Right atrium auricular region (tissue), 2 donors: ENCODE results near the gene OSTM1. TPM values are rescaled to one million over a fixed set of nuclear protein-coding genes. Genes with fewer than 3 reads are reported as not detected.

ENCODE experiments used
- DNase-seq: peaks from one replicate; pipeline ENCODE4 v3.0.0-alpha.2; 2019; ENCODE audit warnings: low spot score
- H3K27ac ChIP-seq, 2 donors: fragments of 200-600 bp; sonication (generic); 1 replicate in 1 of 2; 2 replicates in 1 of 2; pipeline ENCODE4 v1.5.1; 2016 to 2019
- H3K27me3 ChIP-seq, 2 donors: fragments of 200-600 bp; sonication (generic); one replicate each; pipeline versions ENCODE4 v1.5.1 to v1.6.0; 2017 to 2019
- H3K36me3 ChIP-seq: fragments of 200-600 bp; sonication (generic); one replicate; pipeline ENCODE4 v1.5.1; 2016
- H3K4me1 ChIP-seq, 2 donors: fragments of 200-600 bp; sonication (generic); one replicate each; pipeline versions ENCODE4 v1.5.1 to v1.6.0; 2017 to 2019
- H3K4me3 ChIP-seq, 2 donors: fragments of 200-600 bp; sonication (generic); 1 replicate in 1 of 2; 2 replicates in 1 of 2; pipeline ENCODE4 v1.5.1; 2017 to 2019; ENCODE audit warnings: mild to moderate bottlenecking in 1 of 2, moderate library complexity in 1 of 2
- H3K9me3 ChIP-seq, 2 donors: fragments of 200-600 bp; sonication (generic); one replicate each; pipeline ENCODE4 v1.5.1; 2019
- CTCF ChIP-seq, 2 donors: fragments of 200-600 bp; sonication (generic); IDR thresholded peaks; one replicate each; pipeline ENCODE4 v1.5.1; 2019; ENCODE audit warnings: antibody characterized with exemption in 2 of 2
- total RNA-seq, 2 donors: library from RNA; depleted of rRNA; stranded (reverse); fragments of >200 nt; gene quantifications; one replicate each; pipeline ENCODE4 v1.1.0, GENCODE V29; 2016

The OSTM1 gene
- total RNA-seq, 2 donors from 2014 or later: 38.4 to 80.2 TPM

DNA sequence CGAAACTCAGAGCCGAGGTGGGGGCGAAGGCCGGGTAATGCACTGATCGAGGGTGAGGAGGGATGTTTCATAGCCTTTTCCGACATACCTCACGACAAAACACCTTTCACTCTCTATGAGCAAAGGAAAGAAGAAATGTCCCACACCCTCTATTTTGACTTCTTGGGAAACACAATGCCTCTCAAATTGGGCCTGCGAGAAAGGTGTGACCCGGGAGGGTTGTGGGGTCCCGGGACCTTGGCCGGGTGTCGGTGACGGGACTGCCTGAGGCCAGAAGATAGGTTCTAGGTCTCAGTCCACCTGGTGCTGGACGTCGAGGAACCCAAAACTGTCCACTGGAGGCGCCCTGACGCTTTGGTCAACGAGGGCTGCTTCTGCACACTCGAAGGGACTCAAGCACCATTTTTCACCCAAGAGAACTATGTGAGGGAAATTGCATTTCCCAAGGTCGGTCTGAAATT lies 41.1 kb upstream of the OSTM1 start:
- no peak for DNase-seq
- peak in 1 of 2 donors; percentile 36 for TF ChIP-seq CTCF (IDR thresholded peaks at IDR 0.05)
- H3K4me1 ChIP-seq: peaks cover 0 to 57% of the 10 kb centered on the region in 2 donors
- H3K36me3 ChIP-seq: no peaks in the 10 kb centered on the region
- H3K4me3 ChIP-seq: no peak overlapping the region
- H3K9me3 ChIP-seq: no peaks in the 10 kb centered on the region
- H3K27ac ChIP-seq: no peak overlapping the region
- peaks cover 33 to 37% of the 10 kb centered on the region in 2 donors for H3K27me3 ChIP-seq

DNA sequence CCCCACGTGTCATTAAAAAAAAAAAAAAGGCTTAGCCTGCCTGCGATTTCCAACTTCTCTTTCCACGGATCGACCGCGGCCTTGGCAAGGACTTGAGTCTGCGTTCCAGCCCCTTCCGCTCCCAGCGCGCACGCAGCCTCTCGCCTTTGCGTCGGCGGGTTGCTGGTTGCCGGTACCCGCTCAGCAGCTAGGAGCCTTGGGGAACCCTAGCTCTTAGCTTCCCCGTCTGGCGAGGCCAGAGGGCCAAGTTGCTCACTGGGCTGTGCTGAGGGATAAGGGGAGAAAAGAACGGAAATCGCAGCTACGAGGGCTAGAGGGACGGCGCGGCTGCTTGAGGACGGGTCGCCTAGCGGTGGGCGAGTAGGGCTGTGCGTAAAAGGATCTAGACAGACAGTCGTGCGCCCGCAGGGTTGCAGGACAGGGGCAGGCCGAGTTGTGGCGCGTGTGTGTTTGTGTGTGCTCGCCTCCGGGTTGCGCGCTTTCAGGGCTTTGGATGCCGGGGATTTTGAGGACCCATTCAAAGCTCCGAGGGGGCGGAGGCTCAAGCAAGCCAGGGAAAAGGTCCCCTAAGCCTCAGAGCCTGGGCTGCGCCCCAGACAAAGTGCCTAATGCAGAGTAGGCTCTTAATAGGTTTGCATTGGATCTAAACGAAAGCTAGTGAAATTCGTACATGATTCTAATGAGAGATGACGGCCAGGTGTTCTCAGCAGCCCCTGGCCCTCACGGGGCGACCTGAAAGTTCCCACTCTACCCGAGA lies 40.5 kb upstream of the OSTM1 start:
- H3K27ac ChIP-seq: no peak overlapping the region
- DNase-seq: no peak
- H3K9me3 ChIP-seq: no peaks in the 10 kb centered on the region
- no peak for TF ChIP-seq CTCF (IDR thresholded peaks at IDR 0.05)
- H3K4me1 ChIP-seq: peaks cover 0 to 57% of the 10 kb centered on the region in 2 donors
- no peaks in the 10 kb centered on the region for H3K36me3 ChIP-seq
- H3K27me3 ChIP-seq: peaks cover 29 to 37% of the 10 kb centered on the region in 2 donors
- H3K4me3 ChIP-seq: peak overlapping the region in 1 of 2 donors; percentile 41

- peaks cover 0 to 49% of the 10 kb centered on the region in 2 donors for H3K4me1 ChIP-seq
- DNase-seq: no peak
Measured at GRCh38 chr6:108113557-108114519, 39.3 kb upstream of the OSTM1 start.

DNA sequence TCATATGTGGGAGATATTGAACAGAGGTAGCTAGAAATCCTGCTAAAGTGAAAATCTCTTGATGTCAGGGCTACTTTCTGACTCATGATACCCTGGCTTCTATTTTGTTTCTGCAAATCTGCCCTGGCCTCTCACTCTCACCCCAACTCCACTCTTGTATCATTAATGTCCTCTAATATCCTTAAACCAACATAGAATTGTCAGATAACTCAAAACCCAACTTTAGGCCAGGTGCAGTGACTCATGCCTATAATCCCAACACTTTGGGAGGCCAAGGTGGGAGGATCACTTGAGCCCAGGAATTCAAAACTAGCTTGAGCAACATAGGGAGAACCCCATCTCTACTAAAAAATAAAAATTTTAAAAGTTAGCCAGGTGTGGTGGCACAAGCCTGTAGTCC lies 33.8 kb upstream of the OSTM1 start:
- DNase-seq: no peak
- H3K27ac ChIP-seq: no peak overlapping the region
- no peaks in the 10 kb centered on the region for H3K27me3 ChIP-seq
- TF ChIP-seq CTCF (IDR thresholded peaks at IDR 0.05): no peak
- H3K4me3 ChIP-seq: no peak overlapping the region
- no peaks in the 10 kb centered on the region for H3K36me3 ChIP-seq
- H3K4me1 ChIP-seq: peaks cover 0 to 1% of the 10 kb centered on the region in 2 donors
- no peaks in the 10 kb centered on the region for H3K9me3 ChIP-seq

More at GRCh38 chr6:108113557-108114519, 39.3 kb upstream of the OSTM1 start:
- no peaks in the 10 kb centered on the region for H3K36me3 ChIP-seq
- no peaks in the 10 kb centered on the region for H3K9me3 ChIP-seq
- H3K27ac ChIP-seq: no peak overlapping the region
- peak overlapping the region in 1 of 2 donors; percentile 30 for H3K4me3 ChIP-seq
- peaks cover 23 to 28% of the 10 kb centered on the region in 2 donors for H3K27me3 ChIP-seq
- peak in 1 of 2 donors; percentile 62 for TF ChIP-seq CTCF (IDR thresholded peaks at IDR 0.05)

DNA sequence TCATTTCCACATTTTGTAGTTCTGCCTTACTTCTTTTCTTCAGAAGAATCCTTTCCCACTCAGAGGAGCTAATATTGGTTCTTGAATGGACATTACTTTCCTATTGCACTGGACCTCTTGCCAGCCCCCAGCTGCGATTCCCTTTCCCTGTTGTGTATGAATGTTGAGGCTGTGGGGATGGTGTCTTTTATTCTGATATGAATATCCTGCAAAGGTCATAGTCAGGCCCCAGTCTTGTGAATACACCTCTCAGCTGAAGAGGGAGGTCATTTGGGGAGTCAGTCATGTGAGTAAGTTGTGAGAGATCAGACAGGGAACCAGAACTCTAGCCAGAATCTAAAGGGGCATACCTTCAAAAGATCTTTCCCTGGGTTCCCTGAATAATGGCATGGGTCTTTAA lies 32.6 kb upstream of the OSTM1 start:
- no peak for TF ChIP-seq CTCF (IDR thresholded peaks at IDR 0.05)
- Histone ChIP-seq H3K36me3 (no peaks in the 10 kb centered on the region), H3K4me1 (no peaks in the 10 kb centered on the region), H3K4me3 (no peak overlapping the region), H3K9me3 (no peaks in the 10 kb centered on the region), H3K27ac (no peak overlapping the region), H3K27me3 (no peaks in the 10 kb centered on the region)
- DNase-seq: no peak
